Vagina (tissue), 2 donors: ENCODE data around the gene TUBGCP3.

ENCODE experiments used
- POLR2A ChIP-seq, 2 donors: fragments of 450-650 bp; IDR thresholded peaks; one replicate each; pipeline ENCODE4 v1.6.1; 2017; ENCODE audit warnings: antibody characterized with exemption in 2 of 2, mild to moderate bottlenecking in 2 of 2, moderate library complexity in 2 of 2
- POLR2AphosphoS5 ChIP-seq, 2 donors: sonication (generic); formaldehyde crosslinking; IDR thresholded peaks; one replicate each; pipeline ENCODE4 v1.9.0; 2017; ENCODE audit warnings: antibody characterized with exemption in 2 of 2, mild to moderate bottlenecking in 2 of 2, low read depth in 1 of 2; ENCODE audit not compliant: insufficient read depth in 1 of 2
- TF ChIP-seq, protein P1 (sequence below), 3 experiments: fragments of 450-650 bp in 2 of 3; fragments of 200-600 bp in 1 of 3; sonication (generic) in 1 of 3; IDR thresholded peaks; one replicate each; pipeline ENCODE4 v1.5.1; 2017 to 2019; ENCODE audit warnings: antibody characterized with exemption in 3 of 3, mild to moderate bottlenecking in 2 of 3, moderate library complexity in 2 of 3

DNA sequence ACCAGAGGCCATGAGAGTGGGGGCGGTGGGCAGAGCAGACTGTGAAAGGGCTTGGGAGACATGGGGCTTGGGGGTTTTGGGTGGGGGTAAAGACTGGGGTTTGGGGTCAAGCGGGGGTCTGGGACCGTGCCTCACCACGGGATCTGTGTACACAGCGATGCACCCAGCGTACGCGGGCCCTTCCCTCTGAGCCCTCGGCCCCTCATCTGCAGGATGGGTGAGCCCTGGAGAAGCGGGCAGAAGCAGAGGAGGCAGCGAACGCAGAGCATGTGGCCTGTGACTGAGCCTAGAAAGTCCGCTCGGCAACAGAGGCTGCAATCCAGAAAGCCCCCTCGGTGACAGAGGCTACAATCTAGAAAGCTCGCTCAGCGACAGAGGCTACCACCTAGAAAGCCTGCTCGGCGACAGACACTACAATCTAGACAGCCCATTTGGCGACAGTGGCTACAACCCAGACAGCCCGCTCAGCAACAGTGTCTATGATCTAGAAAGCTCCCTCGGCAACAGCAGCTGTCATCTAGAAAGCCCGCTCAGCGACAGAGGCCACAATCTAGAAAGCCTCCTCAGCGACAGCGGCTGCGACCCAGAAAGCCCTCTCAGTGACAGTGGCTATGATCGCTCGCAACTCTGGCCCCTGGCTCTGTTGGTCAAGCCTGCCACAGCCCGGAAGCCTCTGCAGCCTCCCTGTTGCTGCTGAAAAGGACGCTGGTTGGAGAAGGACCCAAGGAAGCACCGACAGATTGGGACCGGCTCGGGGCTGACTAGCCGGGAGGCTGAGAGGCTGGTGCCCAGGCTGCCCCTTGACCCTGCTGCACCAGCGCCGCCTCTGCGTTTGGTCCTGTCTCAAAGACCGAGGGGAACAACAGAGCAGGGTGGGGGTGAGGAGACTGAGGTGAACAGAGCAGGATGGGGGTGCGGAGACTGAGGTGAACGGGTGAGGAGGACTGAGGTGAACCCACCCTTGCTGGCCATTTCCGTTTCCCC lies 143.2 kb downstream of the TUBGCP3 start:
- TF ChIP-seq, protein P1, sequence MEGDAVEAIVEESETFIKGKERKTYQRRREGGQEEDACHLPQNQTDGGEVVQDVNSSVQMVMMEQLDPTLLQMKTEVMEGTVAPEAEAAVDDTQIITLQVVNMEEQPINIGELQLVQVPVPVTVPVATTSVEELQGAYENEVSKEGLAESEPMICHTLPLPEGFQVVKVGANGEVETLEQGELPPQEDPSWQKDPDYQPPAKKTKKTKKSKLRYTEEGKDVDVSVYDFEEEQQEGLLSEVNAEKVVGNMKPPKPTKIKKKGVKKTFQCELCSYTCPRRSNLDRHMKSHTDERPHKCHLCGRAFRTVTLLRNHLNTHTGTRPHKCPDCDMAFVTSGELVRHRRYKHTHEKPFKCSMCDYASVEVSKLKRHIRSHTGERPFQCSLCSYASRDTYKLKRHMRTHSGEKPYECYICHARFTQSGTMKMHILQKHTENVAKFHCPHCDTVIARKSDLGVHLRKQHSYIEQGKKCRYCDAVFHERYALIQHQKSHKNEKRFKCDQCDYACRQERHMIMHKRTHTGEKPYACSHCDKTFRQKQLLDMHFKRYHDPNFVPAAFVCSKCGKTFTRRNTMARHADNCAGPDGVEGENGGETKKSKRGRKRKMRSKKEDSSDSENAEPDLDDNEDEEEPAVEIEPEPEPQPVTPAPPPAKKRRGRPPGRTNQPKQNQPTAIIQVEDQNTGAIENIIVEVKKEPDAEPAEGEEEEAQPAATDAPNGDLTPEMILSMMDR (IDR thresholded peaks at IDR 0.05): no peak
- TF ChIP-seq POLR2AphosphoS5 (IDR thresholded peaks at IDR 0.05; ENCODE audit: insufficient read depth in 1 of 2, low read depth in 1 of 2): no peak
- TF ChIP-seq POLR2A (IDR thresholded peaks at IDR 0.05): no peak
